Duodenal mucosa (tissue), 2 donors: ENCODE data around the gene PCARE.

Experiments
- H3K27ac ChIP-seq: one replicate; pipeline ENCODE4 v1.7.0; 2013; ENCODE audit warnings: low read depth, low read length
- H3K27me3 ChIP-seq, 2 donors: one replicate each; pipeline ENCODE4 v1.7.0; 2013; ENCODE audit warnings: low read length in 2 of 2, control low read depth in 1 of 2; ENCODE audit not compliant: insufficient read depth in 2 of 2, control insufficient read depth in 1 of 2
- H3K36me3 ChIP-seq, 2 donors: one replicate each; pipeline ENCODE4 v1.7.0; 2013; ENCODE audit warnings: low read length in 2 of 2, control low read depth in 1 of 2; ENCODE audit not compliant: insufficient read depth in 2 of 2, control insufficient read depth in 1 of 2
- H3K4me1 ChIP-seq, 2 donors: one replicate each; pipeline ENCODE4 v1.7.0; 2013; ENCODE audit warnings: low read length in 2 of 2, control low read depth in 1 of 2; ENCODE audit not compliant: insufficient read depth in 2 of 2, control insufficient read depth in 1 of 2
- H3K4me3 ChIP-seq, 2 donors: one replicate each; pipeline ENCODE4 v1.7.0; 2013; ENCODE audit warnings: low read length in 2 of 2, low read depth in 1 of 2
- H3K9ac ChIP-seq, 2 donors: one replicate each; pipeline ENCODE4 v1.7.0; 2013; ENCODE audit warnings: low read length in 2 of 2, low read depth in 1 of 2
- H3K9me3 ChIP-seq, 2 donors: one replicate each; pipeline ENCODE4 v1.7.0; 2013; ENCODE audit warnings: low read length in 2 of 2, control low read depth in 1 of 2; ENCODE audit not compliant: control insufficient read depth in 1 of 2

PCARE gene

GRCh38 chr2:29055601-29056000 is 18.7 kb downstream of the PCARE start:
- H3K9ac ChIP-seq: no peak overlapping the region
- no peaks in the 10 kb centered on the region for H3K27me3 ChIP-seq
- H3K36me3 ChIP-seq: no peaks in the 10 kb centered on the region
- no peaks in the 10 kb centered on the region for H3K4me1 ChIP-seq
- no peak overlapping the region for H3K27ac ChIP-seq
- no peaks in the 10 kb centered on the region for H3K9me3 ChIP-seq
- no peak overlapping the region for H3K4me3 ChIP-seq

- H3K27me3 ChIP-seq: no peaks in the 10 kb centered on the region
- no peak overlapping the region for H3K27ac ChIP-seq
- no peaks in the 10 kb centered on the region for H3K9me3 ChIP-seq
- no peaks in the 10 kb centered on the region for H3K4me1 ChIP-seq
- H3K36me3 ChIP-seq: no peaks in the 10 kb centered on the region
- no peak overlapping the region for H3K4me3 ChIP-seq
- no peak overlapping the region for H3K9ac ChIP-seq
Observed at GRCh38 chr2:29054430-29054829, 19.9 kb downstream of the PCARE start.

DNA sequence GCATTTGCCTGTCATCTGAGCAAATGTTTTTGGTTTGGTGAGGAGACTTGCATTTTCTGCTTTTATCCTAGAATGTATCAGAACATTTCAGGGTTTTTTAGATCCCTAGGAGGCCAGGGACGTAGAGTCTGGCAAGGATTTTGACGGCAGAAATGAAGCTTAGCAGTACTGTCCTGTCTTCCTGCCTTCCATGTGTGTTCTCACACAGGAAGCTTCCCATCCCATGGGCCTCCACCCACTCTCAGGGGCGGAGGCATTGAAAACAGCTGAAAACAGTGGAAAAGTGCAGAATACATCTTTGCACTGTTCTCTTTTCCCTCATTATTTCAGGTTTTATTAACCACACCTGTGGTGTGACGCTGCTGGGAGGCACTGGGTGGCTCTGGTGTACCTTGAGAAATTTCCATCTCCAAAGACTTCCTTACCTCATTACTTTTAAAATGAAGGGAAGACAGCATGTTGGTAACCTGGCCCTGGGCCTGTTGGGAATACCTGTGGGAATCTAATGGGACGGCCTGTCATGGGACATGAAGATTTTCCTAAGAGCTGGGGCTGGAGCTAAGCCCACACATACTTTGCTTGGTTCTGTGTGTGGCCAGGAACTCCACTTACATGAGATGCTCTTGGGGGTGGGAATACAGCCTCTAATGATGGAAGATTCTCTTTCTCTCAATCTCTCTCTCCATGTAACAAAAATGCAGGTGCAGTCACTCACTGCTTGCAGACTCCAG is 20.5 kb downstream of the PCARE start:
- Histone ChIP-seq H3K36me3 (no peaks in the 10 kb centered on the region), H3K9me3 (no peaks in the 10 kb centered on the region), H3K4me3 (no peak overlapping the region), H3K4me1 (no peaks in the 10 kb centered on the region), H3K9ac (no peak overlapping the region), H3K27ac (no peak overlapping the region), H3K27me3 (no peaks in the 10 kb centered on the region)

- no peaks in the 10 kb centered on the region for H3K9me3 ChIP-seq
- no peak overlapping the region for H3K4me3 ChIP-seq
- H3K4me1 ChIP-seq: no peaks in the 10 kb centered on the region
- H3K27ac ChIP-seq: no peak overlapping the region
- H3K36me3 ChIP-seq: no peaks in the 10 kb centered on the region
- H3K9ac ChIP-seq: no peak overlapping the region
- H3K27me3 ChIP-seq: no peaks in the 10 kb centered on the region
Observed at GRCh38 chr2:29053223-29053622, 21.1 kb downstream of the PCARE start.

- H3K36me3 ChIP-seq: no peaks in the 10 kb centered on the region
- no peak overlapping the region for H3K27ac ChIP-seq
- no peak overlapping the region for H3K9ac ChIP-seq
- H3K9me3 ChIP-seq: no peaks in the 10 kb centered on the region
- no peak overlapping the region for H3K4me3 ChIP-seq
- no peaks in the 10 kb centered on the region for H3K27me3 ChIP-seq
- H3K4me1 ChIP-seq: no peaks in the 10 kb centered on the region
Observed at GRCh38 chr2:29052807-29053206, 21.5 kb downstream of the PCARE start.

DNA sequence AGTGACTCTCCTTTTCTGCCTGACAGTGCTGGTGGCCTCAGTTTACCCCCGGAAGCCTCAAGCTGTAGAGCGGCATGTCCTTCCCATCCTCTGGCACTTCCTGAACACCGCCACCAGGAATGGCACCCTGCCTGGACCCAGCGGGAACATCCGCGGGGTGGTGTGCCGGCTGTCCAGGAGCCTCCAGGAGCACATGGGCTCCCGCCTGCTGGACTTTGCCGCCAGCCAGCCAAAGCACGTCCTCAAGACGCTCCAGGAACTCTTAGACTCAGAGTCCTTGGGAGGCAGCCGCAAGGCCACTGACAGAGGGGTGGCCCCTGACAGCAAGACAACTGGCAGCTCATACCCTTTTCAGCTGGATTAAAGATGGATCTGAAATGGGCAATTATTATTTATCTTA is 22.6 kb downstream of the PCARE start:
- H3K4me3 ChIP-seq: no peak overlapping the region
- no peaks in the 10 kb centered on the region for H3K27me3 ChIP-seq
- no peak overlapping the region for H3K9ac ChIP-seq
- no peak overlapping the region for H3K27ac ChIP-seq
- no peaks in the 10 kb centered on the region for H3K36me3 ChIP-seq
- H3K4me1 ChIP-seq: no peaks in the 10 kb centered on the region
- no peaks in the 10 kb centered on the region for H3K9me3 ChIP-seq

DNA sequence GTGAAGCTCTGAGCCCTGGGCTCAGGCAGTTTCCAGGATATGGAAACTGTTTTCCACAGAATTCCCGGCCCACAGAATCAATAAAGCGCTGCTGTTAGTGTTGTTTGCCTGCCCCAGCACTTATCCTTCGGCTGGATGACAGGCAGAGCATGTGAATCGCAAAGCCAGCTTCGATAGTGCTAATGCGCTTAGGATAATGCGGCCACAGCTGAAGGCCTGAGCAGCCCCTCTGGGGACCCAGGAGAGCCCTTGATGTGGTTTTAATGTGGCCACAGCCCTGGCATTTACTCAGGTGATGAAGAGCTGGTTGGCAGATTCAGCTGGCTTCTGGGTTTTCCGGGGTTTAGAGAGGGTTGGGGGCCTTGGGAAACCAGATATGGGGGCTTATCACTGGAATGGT is 23.7 kb downstream of the PCARE start:
- H3K9me3 ChIP-seq: no peaks in the 10 kb centered on the region
- no peak overlapping the region for H3K27ac ChIP-seq
- no peak overlapping the region for H3K4me3 ChIP-seq
- H3K27me3 ChIP-seq: no peaks in the 10 kb centered on the region
- no peaks in the 10 kb centered on the region for H3K4me1 ChIP-seq
- no peak overlapping the region for H3K9ac ChIP-seq
- no peaks in the 10 kb centered on the region for H3K36me3 ChIP-seq

- Histone ChIP-seq H3K4me1 (no peaks in the 10 kb centered on the region), H3K9me3 (no peaks in the 10 kb centered on the region), H3K4me3 (no peak overlapping the region), H3K27me3 (no peaks in the 10 kb centered on the region), H3K9ac (no peak overlapping the region), H3K36me3 (no peaks in the 10 kb centered on the region), H3K27ac (no peak overlapping the region)
Observed at GRCh38 chr2:29047083-29047845, 27.1 kb downstream of the PCARE start.

- Histone ChIP-seq H3K4me3 (no peak overlapping the region), H3K27ac (no peak overlapping the region), H3K9me3 (no peaks in the 10 kb centered on the region), H3K9ac (no peak overlapping the region), H3K4me1 (no peaks in the 10 kb centered on the region), H3K27me3 (no peaks in the 10 kb centered on the region), H3K36me3 (no peaks in the 10 kb centered on the region)
Observed at GRCh38 chr2:29046321-29046720, 28.0 kb downstream of the PCARE start.

DNA sequence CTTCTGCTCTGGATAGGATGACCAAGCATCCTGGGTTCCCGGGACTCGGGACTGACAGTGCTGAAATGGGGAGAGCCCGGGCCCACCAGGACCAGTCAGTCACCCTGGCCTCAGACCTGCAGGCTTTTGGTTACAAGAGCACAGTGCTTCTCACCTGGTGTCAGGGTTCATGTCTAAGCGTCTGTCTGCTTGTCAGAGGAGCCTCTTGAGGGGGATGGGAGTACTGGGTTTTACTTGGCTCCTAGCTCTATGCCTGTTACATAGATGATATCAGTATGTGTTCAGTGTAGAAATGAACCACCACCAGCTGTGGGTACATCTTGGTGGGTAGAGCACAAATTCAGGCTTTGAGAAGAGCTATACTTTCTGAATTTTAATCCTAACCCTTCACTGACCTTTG is 29.9 kb downstream of the PCARE start:
- no peaks in the 10 kb centered on the region for H3K4me1 ChIP-seq
- H3K4me3 ChIP-seq: no peak overlapping the region
- no peaks in the 10 kb centered on the region for H3K9me3 ChIP-seq
- H3K9ac ChIP-seq: no peak overlapping the region
- H3K36me3 ChIP-seq: no peaks in the 10 kb centered on the region
- H3K27me3 ChIP-seq: no peaks in the 10 kb centered on the region
- no peak overlapping the region for H3K27ac ChIP-seq
